Panc1 (cell line): ENCODE results near the gene SPACA6. TPM values are rescaled to one million over a fixed set of nuclear protein-coding genes. Genes with fewer than 3 reads are reported as not detected.

ENCODE experiments used
- ATAC-seq: fragments of 200-7000 bp; cut with Tn5 transposase; 2 replicates; pipeline ENCODE4 v1.9.1; 2020; ENCODE audit warnings: mild to moderate bottlenecking, moderate library complexity
- Bru-seq: library from RNA; stranded (reverse); fragments of 400-500 nt; gene quantifications from one replicate; lab custom pipeline; 2021; lab: Mats Ljungman, UMichigan
- BruChase-seq, 2 experiments: library from RNA; stranded (reverse); fragments of 400-500 nt; gene quantifications; one replicate each; lab custom pipeline; 2021; lab: Mats Ljungman, UMichigan
- BruUV-seq: library from RNA; stranded (reverse); fragments of 400-500 nt; replicated peaks from 2 replicates; lab custom pipeline; 2021; lab: Mats Ljungman, UMichigan
- CTCF ChIA-PET: fragments of 300-600 bp; sonication (Branson Sonifier 250); formaldehyde crosslinking; loops from one replicate; lab custom pipeline; 2022; ENCODE audit warnings: antibody characterized with exemption; lab: Charles Lee
- POLR2A ChIA-PET: fragments of 300-600 bp; sonication (Branson Sonifier 250); formaldehyde crosslinking; loops from one replicate; lab custom pipeline; 2022; ENCODE audit warnings: antibody characterized with exemption; lab: Charles Lee
- DNase-seq: peaks from one replicate; pipeline ENCODE4 v3.0.0-alpha.2; 2010; ENCODE audit warnings: low read depth, low spot score
- H3K27ac ChIP-seq: 2 replicates; pipeline ENCODE4 v1.5.1; 2011; ENCODE audit warnings: mild to moderate bottlenecking, low read length, inconsistent platforms
- H3K27me3 ChIP-seq: fragments of 200-500 bp; sonication (Bioruptor generic); 2 replicates; pipeline ENCODE4 v1.6.0; 2014; ENCODE audit warnings: low read length, inconsistent platforms; ENCODE audit not compliant: control insufficient read depth, insufficient read depth
- H3K36me3 ChIP-seq: fragments of 200-500 bp; sonication (Bioruptor generic); 2 replicates; pipeline ENCODE4 v1.5.1; 2014; ENCODE audit warnings: inconsistent platforms, mild to moderate bottlenecking, low read length, moderate library complexity; ENCODE audit not compliant: control insufficient read depth, insufficient read depth
- H3K4me1 ChIP-seq: 2 replicates; pipeline ENCODE4 v1.5.1; 2011; ENCODE audit warnings: inconsistent platforms, mild to moderate bottlenecking, low read length, moderate library complexity; ENCODE audit not compliant: control insufficient read depth, insufficient read depth
- H3K4me3 ChIP-seq, 2 experiments: 2 replicates each; pipeline ENCODE4 v1.5.1; 2011 to 2012; ENCODE audit warnings: low read depth in 2 of 2, low read length in 2 of 2, mild to moderate bottlenecking in 2 of 2, inconsistent platforms in 1 of 2, moderate library complexity in 1 of 2
- H3K9me3 ChIP-seq: fragments of 200-500 bp; sonication (Bioruptor generic); 2 replicates; pipeline ENCODE4 v1.5.1; 2014; ENCODE audit warnings: low read depth, mild to moderate bottlenecking, inconsistent platforms, low read length, moderate library complexity; ENCODE audit not compliant: control insufficient read depth, insufficient read depth
- POLR2AphosphoS5 ChIP-seq: IDR thresholded peaks from 2 replicates; pipeline ENCODE4 v1.6.1; 2012; ENCODE audit warnings: mild to moderate bottlenecking, low read depth, low read length, moderate library complexity
- SIN3A ChIP-seq: IDR thresholded peaks from 2 replicates; pipeline ENCODE4 v1.6.1; 2012; ENCODE audit warnings: low read depth, mild to moderate bottlenecking, low read length, moderate library complexity, borderline replicate concordance; ENCODE audit not compliant: insufficient read depth
- TCF7L2 ChIP-seq: IDR thresholded peaks from 2 replicates; pipeline ENCODE4 v1.6.1; 2011; ENCODE audit warnings: mild to moderate bottlenecking, low read depth, low read length, inconsistent platforms
- in situ Hi-C: cut with HindIII; loops from 2 replicates; pipeline ENCODE4 v1.10.0; 2016; ENCODE audit warnings: low sequenced_read_pairs, low pct_unique_long_range_greater_than_20kb
- intact Hi-C: fragments of 100-400 bp; cut with micrococcal nuclease; formaldehyde crosslinking; loops from one replicate; pipeline ENCODE4 v1.10.0; 2022; ENCODE audit not compliant: unreplicated experiment
- long read RNA-seq: library from polyadenylated mRNA; unstranded; transcript quantifications from one replicate; pipeline ENCODE4 v2.0.0, GENCODE V29; 2021; ENCODE audit not compliant: unreplicated experiment
- polyA plus RNA-seq: library from polyadenylated mRNA; unstranded; fragments of >200 nt; gene quantifications from one replicate; pipeline ENCODE4 v1.2.1, GENCODE V29; 2012; ENCODE audit warnings: missing spikeins; ENCODE audit not compliant: insufficient read length
- total RNA-seq: library from RNA; stranded (reverse); gene quantifications from one replicate; pipeline ENCODE4 v1.2.1, GENCODE V29; 2021; ENCODE audit not compliant: unreplicated experiment
- TF ChIP-seq, protein P1 (sequence below), 2 experiments: IDR thresholded peaks; 2 replicates each; pipeline ENCODE4 v1.6.1; 2011 to 2012; ENCODE audit warnings: low read depth in 2 of 2, control low read depth in 1 of 2, low read length in 1 of 2, mild to moderate bottlenecking in 1 of 2, moderate library complexity in 1 of 2; ENCODE audit not compliant: insufficient read depth in 1 of 2
- TF ChIP-seq, protein P2 (sequence below): fragments of 450-650 bp; IDR thresholded peaks from 2 replicates; pipeline ENCODE4 v1.5.1; 2017; ENCODE audit warnings: mild to moderate bottlenecking

SPACA6 gene, protein sequence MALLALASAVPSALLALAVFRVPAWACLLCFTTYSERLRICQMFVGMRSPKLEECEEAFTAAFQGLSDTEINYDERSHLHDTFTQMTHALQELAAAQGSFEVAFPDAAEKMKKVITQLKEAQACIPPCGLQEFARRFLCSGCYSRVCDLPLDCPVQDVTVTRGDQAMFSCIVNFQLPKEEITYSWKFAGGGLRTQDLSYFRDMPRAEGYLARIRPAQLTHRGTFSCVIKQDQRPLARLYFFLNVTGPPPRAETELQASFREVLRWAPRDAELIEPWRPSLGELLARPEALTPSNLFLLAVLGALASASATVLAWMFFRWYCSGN
- total RNA-seq, result 14.3 TPM
- polyA plus RNA-seq, result 5.8 TPM
- percentile 84 among the genes with signal in this experiment for Bru-seq, nascent RNA
- percentile 80 among the genes with signal in this experiment for BruChase-seq, experiment 1, labeled RNA remaining after a 2-hour chase
- percentile 76 among the genes with signal in this experiment for BruChase-seq, experiment 2, labeled RNA remaining after a 6-hour chase
- long read RNA-seq, partial matches to known transcripts, result 3 of 5 reads
- long read RNA-seq, other reads (novel, unspliced or antisense), result 2 of 5 reads

DNA sequence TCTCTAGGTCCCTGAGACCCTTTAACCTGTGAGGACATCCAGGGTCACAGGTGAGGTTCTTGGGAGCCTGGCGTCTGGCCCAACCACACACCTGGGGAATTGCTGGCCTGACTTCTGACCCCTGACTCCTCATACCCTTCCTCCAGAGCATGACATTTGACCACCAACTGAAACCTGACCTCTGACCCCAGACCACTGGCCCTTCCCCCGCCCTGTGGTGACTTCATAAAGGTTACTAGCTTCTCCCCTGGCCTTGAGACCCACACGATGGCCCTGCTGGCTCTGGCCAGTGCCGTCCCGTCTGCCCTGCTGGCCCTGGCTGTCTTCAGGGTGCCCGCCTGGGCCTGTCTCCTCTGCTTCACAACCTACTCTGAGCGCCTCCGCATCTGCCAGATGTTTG lies at the start of gene SPACA6:
TSS of gene SPACA6 (plus strand) at position 71 of the 400 bp plus-strand sequence. CDS start at position 268, 197 bp downstream.
- H3K27ac ChIP-seq, result peak within 1 kb of the TSS; percentile 34; the same call in 1 of the 2 replicates

DNA sequence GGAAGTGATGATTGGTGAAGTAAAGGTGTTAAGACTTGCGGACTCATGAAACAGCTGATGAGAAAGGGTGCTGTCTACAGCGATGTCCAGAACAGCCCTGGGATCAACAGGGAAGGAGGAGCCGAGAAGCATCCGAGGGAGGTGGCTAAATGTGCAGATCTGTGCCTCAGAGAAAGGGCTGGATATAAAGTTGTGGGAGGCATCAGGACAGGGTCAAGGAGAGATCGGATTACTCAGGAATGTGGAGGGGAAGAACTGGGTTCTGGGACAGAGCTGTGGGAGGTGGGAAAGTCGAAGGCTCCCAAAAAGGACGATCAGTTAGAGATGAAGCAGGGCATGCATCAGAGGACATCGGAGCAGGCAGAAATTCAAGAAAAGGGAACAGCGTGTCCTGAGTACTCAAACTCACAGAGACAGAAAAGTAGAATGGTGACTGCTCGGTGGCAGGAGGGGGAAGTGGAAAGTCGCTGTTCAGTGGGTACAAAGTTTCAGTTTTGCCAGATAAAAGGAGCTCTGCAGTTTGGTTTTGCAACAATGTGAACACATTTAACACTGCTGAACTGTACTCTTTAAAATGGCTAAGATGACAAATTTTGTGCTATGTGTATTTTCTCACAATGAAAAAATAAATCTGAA lies 48.4 kb upstream of the SPACA6 start:
- intact Hi-C loops (no loop called here), in situ Hi-C loops (no loop called here)
- H3K27me3 ChIP-seq, result peaks cover 9% of the 10 kb centered on the region

More for the DNA sequence above, at the start of gene SPACA6:
- peaks cover 10% of the 10 kb centered on the region for H3K4me1 ChIP-seq
- ATAC-seq, result no peak
- H3K27me3 ChIP-seq, result no peaks in the 10 kb centered on the region
- no TSS peak for BruUV-seq
- peak within 1 kb of the TSS; percentile 70 to 76; a peak in 2 of 4 replicates for H3K4me3 ChIP-seq
- no peaks in the 10 kb centered on the region; the same call in 1 of the 2 replicates for H3K36me3 ChIP-seq
- POLR2A ChIA-PET, result no interaction called here
- no peaks in the 10 kb centered on the region for H3K9me3 ChIP-seq
- intact Hi-C loops (no loop called here), in situ Hi-C loops (no loop called here)
- TF ChIP-seq POLR2AphosphoS5 (no peak), SIN3A (no peak)
- TF ChIP-seq, protein P1, sequence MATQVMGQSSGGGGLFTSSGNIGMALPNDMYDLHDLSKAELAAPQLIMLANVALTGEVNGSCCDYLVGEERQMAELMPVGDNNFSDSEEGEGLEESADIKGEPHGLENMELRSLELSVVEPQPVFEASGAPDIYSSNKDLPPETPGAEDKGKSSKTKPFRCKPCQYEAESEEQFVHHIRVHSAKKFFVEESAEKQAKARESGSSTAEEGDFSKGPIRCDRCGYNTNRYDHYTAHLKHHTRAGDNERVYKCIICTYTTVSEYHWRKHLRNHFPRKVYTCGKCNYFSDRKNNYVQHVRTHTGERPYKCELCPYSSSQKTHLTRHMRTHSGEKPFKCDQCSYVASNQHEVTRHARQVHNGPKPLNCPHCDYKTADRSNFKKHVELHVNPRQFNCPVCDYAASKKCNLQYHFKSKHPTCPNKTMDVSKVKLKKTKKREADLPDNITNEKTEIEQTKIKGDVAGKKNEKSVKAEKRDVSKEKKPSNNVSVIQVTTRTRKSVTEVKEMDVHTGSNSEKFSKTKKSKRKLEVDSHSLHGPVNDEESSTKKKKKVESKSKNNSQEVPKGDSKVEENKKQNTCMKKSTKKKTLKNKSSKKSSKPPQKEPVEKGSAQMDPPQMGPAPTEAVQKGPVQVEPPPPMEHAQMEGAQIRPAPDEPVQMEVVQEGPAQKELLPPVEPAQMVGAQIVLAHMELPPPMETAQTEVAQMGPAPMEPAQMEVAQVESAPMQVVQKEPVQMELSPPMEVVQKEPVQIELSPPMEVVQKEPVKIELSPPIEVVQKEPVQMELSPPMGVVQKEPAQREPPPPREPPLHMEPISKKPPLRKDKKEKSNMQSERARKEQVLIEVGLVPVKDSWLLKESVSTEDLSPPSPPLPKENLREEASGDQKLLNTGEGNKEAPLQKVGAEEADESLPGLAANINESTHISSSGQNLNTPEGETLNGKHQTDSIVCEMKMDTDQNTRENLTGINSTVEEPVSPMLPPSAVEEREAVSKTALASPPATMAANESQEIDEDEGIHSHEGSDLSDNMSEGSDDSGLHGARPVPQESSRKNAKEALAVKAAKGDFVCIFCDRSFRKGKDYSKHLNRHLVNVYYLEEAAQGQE (IDR thresholded peaks at IDR 0.05; ENCODE audit: insufficient read depth in 1 of 2, low read depth in 2 of 2, low read length in 1 of 2), result no peak
- TF ChIP-seq, protein P2, sequence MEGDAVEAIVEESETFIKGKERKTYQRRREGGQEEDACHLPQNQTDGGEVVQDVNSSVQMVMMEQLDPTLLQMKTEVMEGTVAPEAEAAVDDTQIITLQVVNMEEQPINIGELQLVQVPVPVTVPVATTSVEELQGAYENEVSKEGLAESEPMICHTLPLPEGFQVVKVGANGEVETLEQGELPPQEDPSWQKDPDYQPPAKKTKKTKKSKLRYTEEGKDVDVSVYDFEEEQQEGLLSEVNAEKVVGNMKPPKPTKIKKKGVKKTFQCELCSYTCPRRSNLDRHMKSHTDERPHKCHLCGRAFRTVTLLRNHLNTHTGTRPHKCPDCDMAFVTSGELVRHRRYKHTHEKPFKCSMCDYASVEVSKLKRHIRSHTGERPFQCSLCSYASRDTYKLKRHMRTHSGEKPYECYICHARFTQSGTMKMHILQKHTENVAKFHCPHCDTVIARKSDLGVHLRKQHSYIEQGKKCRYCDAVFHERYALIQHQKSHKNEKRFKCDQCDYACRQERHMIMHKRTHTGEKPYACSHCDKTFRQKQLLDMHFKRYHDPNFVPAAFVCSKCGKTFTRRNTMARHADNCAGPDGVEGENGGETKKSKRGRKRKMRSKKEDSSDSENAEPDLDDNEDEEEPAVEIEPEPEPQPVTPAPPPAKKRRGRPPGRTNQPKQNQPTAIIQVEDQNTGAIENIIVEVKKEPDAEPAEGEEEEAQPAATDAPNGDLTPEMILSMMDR, result no peak
- no peak for DNase-seq
- CTCF ChIA-PET, result no interaction called here

More for the DNA sequence above, 48.4 kb upstream of the SPACA6 start:
- H3K36me3 ChIP-seq, result no peaks in the 10 kb centered on the region
- ATAC-seq (no peak), DNase-seq (no peak)
- no peaks in the 10 kb centered on the region for H3K4me1 ChIP-seq
- H3K9me3 ChIP-seq, result no peaks in the 10 kb centered on the region
- no peak overlapping the region for H3K27ac ChIP-seq
- CTCF ChIA-PET, result interaction anchor here (0.5 kb wide), 1 partner anchor 323 kb away, joined by 3 read pairs; no protein-coding TSS in a partner anchor
- no peak overlapping the region for H3K4me3 ChIP-seq
- no TSS peak for BruUV-seq
- TF ChIP-seq SIN3A (no peak), POLR2AphosphoS5 (no peak), TCF7L2 (no peak)
- TF ChIP-seq, protein P2, result no peak
- TF ChIP-seq, protein P1 (IDR thresholded peaks at IDR 0.05; ENCODE audit: insufficient read depth in 1 of 2, low read depth in 2 of 2, low read length in 1 of 2), result no peak
- POLR2A ChIA-PET, result no interaction called here
